KOPT-K1 (cell line): Measurements from ENCODE around the gene LY6G6F.
"Not testable (repeated sequence)": the region's sequence is repeated elsewhere in the genome, so short reads cannot be mapped to it uniquely, and the experiment has no call there.

Experiments
- H3K27ac ChIP-seq: fragments of 200-600 bp; sonication (generic); 2 replicates; pipeline ENCODE4 v1.5.1; 2016; ENCODE audit warnings: antibody characterized with exemption, mild to moderate bottlenecking, low read depth, low read length; ENCODE audit not compliant: poor library complexity, severe bottlenecking
- H3K36me3 ChIP-seq: fragments of 200-600 bp; sonication (generic); 2 replicates; pipeline ENCODE4 v1.5.1; 2017; ENCODE audit warnings: antibody characterized with exemption, mild to moderate bottlenecking, low read length, moderate library complexity; ENCODE audit not compliant: insufficient read depth
- H3K9me3 ChIP-seq: fragments of 200-600 bp; sonication (generic); 2 replicates; pipeline ENCODE4 v1.5.1; 2017; ENCODE audit warnings: antibody characterized with exemption, low read length, mild to moderate bottlenecking; ENCODE audit not compliant: insufficient read depth, poor library complexity, severe bottlenecking

LY6G6F gene

GRCh38 chr6:31709157-31709556, 2.5 kb downstream of the LY6G6F start:
- not testable (repeated sequence) for H3K36me3 ChIP-seq, H3K9me3 ChIP-seq, H3K27ac ChIP-seq

DNA sequence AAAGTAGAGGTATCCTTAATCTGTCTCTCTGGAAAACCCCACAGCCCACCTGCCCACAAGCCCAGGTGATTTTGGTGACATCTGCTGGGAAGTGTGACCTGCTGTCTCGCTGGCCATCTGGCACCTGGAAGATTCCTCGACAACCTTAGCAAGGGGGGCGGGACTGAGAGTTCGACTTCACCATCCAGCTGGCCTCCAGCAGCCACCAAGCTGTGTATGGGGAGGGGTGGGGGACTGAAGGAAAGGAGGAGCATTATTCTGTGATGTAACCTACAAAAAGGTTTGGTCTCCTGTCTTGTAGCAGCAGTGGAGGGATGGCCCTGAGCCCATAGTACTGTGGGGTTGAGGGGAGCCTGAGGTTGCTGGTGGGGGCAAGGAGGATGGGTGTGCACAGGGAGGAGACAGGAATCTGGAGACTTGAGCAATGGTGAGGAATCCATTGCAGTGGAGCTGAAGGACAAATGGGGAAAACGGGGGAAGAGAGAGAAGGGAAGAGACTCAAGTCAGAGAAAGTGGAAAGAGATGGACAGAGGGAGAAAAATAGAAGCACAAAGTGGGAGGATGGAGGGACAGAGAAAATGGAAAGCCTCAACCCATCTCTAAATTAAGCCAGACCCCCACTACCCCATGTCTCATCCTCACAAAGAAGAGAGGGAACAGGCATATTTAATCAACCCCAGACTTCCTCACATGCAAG, 4.0 kb downstream of the LY6G6F start:
- Histone ChIP-seq H3K9me3 (no peaks in the 10 kb centered on the region), H3K36me3 (no peaks in the 10 kb centered on the region), H3K27ac (no peak overlapping the region)

DNA sequence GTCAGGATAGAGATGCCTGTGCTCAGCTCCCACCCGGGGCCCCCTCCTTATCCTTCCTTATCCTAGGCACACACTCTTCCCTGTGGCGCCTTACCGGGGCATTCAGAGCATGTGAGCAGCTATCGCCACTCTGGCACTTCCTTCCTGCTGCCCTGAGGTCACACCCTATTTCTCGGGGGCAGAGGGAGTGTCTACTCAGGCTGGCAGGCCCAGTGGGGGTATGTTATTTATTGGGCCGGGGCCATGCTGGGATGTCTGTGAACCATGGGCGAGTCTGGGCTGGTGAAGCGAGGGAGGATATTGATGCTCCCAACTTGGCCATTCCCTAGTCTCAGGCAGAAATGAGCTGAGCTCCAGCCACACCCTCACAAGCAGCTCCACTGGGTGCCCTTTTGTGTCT, 4.6 kb downstream of the LY6G6F start:
- Histone ChIP-seq H3K9me3 (no peaks in the 10 kb centered on the region), H3K36me3 (no peaks in the 10 kb centered on the region), H3K27ac (no peak overlapping the region)

GRCh38 chr6:31712296-31712695, 5.6 kb downstream of the LY6G6F start:
- Histone ChIP-seq H3K36me3 (no peaks in the 10 kb centered on the region), H3K9me3 (no peaks in the 10 kb centered on the region), H3K27ac (no peak overlapping the region)

GRCh38 chr6:31713465-31713864, 6.8 kb downstream of the LY6G6F start:
- no peaks in the 10 kb centered on the region for H3K9me3 ChIP-seq
- H3K36me3 ChIP-seq = no peaks in the 10 kb centered on the region
- H3K27ac ChIP-seq = peak overlapping the region; percentile 11

DNA sequence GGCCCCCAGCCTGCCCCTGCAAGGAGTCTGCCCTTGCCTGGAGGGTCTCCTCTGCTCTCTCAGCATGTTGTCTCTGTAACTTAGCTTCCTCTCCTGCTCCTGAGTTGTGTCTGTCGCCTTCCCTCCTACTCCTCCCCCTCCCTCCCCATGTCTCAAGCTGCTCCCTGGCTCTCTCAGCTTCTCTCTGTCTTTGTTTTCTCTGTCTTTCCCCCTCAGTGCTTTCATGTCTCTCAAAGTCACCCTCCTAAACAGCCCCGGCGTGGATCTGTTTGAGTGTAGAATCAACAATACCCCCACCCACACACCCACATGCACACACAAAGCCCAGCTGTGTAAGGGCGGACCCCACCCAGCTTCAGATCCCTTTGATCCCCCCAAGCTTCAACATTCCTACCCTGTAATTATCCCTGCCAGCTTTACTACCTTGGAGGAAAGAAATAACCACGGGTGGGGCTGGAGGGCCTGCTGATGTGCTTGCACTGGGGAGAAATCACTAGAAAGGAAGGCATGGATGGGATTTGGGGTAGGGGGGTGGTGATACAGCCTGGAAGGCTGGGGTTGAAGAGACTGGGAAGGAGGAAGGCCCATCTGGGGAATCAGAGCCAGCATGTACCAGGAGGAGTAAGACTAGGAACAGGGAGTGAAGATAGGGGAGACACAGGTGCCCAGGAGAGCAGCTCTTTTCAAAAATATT, 7.5 kb downstream of the LY6G6F start:
- H3K9me3 ChIP-seq = no peaks in the 10 kb centered on the region
- peak overlapping the region; percentile 11 for H3K27ac ChIP-seq
- H3K36me3 ChIP-seq = no peaks in the 10 kb centered on the region

GRCh38 chr6:31715022-31715958, 8.6 kb downstream of the LY6G6F start, which contains the start of gene LY6G6D:
LY6G6D (plus strand) TSS chr6:31715348; CDS start chr6:31715356, 8 bp downstream.
- Histone ChIP-seq H3K9me3 (no peaks in the 10 kb centered on the region), H3K36me3 (no peaks in the 10 kb centered on the region), H3K27ac (peak within 1 kb of the TSS; percentile 11)

GRCh38 chr6:31717499-31718222, 11.0 kb downstream of the LY6G6F start:
- no peaks in the 10 kb centered on the region for H3K36me3 ChIP-seq
- H3K9me3 ChIP-seq = no peaks in the 10 kb centered on the region
- no peak overlapping the region for H3K27ac ChIP-seq

DNA sequence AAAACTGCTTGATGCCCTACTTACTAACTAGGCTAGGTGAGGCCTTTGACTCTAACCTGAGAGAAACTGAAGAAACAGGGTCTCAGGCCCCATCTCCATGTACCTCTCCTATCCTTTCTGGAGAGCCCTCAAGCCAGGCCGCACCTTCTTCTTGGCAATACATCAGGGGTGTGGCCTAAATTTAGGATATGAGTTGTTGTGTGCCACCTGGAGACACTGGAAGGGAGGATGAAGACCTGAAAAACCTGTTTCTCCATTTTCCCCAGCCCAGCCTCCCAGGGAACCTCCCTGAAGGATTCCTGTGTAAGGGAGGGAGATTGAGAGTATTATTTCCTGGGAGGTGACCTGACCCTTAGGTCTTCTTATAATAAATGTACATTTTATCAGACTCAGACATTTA, 11.6 kb downstream of the LY6G6F start:
- H3K36me3 ChIP-seq = no peaks in the 10 kb centered on the region
- no peak overlapping the region for H3K27ac ChIP-seq
- H3K9me3 ChIP-seq = no peaks in the 10 kb centered on the region

DNA sequence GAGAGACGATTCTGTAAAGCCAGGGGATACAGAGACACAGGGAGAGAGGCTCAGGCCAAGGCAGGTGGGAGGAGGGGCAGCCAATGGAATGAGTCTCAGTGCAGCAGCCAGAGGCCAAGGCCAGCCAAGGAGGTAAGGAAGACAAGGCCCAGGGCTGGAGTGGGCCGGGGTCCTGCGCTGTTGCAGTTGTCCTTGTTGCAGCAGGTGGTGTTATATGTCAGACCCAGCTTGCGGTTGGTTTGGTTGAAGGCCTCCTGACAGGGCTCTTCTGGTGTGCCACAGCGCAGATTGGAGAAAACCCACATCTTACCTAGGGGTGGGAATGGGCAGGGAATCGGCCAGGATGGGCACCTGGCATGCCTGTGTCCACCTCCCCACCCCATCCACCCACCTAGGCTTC, 12.3 kb downstream of the LY6G6F start:
- Histone ChIP-seq H3K36me3 (no peaks in the 10 kb centered on the region), H3K9me3 (no peaks in the 10 kb centered on the region), H3K27ac (no peak overlapping the region)

DNA sequence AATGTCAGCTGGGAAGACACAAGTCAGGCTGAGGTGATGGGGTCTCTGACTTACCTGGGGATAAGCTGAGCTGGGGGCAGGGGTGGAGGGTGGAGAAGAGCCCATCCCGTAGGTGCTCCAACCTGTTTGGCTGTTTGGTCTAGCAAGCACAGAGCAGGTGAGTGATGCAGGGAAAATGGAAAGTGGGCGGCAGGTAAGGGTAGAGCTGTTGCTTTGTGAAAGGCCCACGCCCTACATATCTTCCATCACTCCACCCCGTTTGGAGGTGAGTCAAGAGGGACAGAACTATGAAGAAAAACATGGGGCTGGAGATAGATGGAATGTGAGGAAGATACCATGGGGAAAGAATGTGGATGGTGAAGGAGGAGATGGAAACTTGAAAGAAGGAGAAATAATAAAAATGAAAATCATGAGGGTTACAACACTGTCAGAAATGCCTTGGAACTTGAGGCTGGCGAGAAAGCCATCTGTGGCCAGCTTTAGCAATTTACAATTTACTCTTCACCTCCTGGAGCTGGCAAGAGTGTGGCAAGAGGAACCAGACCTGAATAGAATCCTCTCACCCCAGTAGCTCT, 13.6 kb downstream of the LY6G6F start:
- no peaks in the 10 kb centered on the region for H3K36me3 ChIP-seq
- no peak overlapping the region for H3K27ac ChIP-seq
- no peaks in the 10 kb centered on the region for H3K9me3 ChIP-seq

- Histone ChIP-seq H3K27ac (no peak within 1 kb of the TSS), H3K9me3 (no peaks in the 10 kb centered on the region), H3K36me3 (peaks cover 3% of the 10 kb centered on the region; the same call in 1 of the 2 replicates)
These were observed 14.8 kb downstream of the LY6G6F start, which contains the start of gene LY6G6C for GRCh38 chr6:31721351-31722020. LY6G6C (minus strand) TSS chr6:31721746; CDS start chr6:31721679, 67 bp downstream.

DNA sequence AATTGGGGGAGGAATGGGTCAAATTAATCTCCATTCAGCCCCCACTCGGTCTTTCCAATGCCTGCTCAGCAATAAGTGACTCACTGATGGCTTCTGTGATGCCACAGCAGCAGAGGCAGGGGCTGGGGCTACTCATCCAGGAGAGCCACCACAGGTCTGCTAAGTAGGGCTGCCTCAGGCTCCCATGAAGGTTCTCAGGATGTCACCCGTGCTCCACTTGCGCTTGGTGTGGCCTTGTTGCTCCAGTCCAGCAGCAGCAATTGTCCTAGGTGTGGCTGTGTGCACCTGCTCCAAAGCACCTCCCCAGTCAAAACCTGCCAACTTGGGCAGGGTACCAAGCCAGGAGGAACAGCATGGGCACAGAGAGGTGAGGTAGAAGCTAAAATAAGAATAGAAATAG, 15.5 kb downstream of the LY6G6F start:
- Histone ChIP-seq H3K27ac (no peak overlapping the region), H3K9me3 (no peaks in the 10 kb centered on the region), H3K36me3 (peaks cover 10% of the 10 kb centered on the region)
